ENCODE measurements around the gene LRP2. TPM values are rescaled to one million over a fixed set of nuclear protein-coding genes. Genes with fewer than 3 reads are reported as not detected.

The LRP2 gene
- total and polyA plus RNA-seq, 10 of the 15 experiments (the other 5 are each of a cell fraction or from before 2014, with no cell fraction given), result 0.01 to 0.19 (median 0.06) TPM; not detected in 5

DNA sequence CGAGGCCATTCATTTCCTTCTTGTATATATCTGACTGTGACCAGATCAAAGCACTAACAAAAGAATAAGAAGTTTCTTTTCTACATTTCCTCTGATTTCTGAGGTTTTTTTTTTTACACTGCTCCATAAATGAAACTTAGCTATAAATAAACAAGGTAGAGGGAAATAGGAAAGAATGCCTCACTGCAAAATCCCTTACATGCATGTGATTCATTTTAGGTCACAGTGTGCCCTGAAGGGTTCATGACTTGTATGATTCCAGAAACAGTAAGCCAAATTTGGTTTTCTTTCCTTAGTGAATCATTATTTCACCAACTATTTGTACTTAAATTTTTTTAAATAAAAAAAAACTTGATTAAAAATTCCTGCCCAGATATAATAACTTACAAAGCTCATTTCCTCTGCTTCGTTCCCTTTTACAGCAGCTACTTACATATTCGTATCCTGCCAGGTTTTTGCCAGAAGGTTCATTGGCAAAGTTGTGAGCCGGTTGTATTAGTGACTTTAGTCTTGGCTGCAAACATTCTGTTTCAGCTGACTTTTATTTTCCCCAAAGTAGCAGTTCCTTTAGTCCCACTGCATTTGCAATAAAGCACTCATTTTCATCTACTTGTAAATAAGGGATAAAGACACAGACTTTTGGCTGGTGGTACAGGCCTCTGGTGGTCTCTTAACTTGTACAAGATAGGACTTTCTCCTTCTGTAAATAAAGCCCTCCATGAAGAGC is 58.6 kb downstream of the LRP2 start:
- H2AFZ ChIP-seq (ENCODE audit: control insufficient read depth, low read depth, low read length), result no peak overlapping the region
- DNase-seq (ENCODE audit: low read depth, low spot score) (no peak), ATAC-seq (no peak), FAIRE-seq (no peak)
- WGBS (ENCODE audit: insufficient coverage, insufficient replicate concordance, low lambda C conversion rate, missing lambda C conversion rate), result 20% methylated on average over 4 of the region's 4 CpGs
- H3K4me3 ChIP-seq, result no peak overlapping the region
- no peaks in the 10 kb centered on the region for H3K4me1 ChIP-seq (ENCODE audit: control insufficient read depth, insufficient read depth, low read length)
- ChIA-PET CTCF (no interaction called here), POLR2A (interaction anchor here (0.6 kb wide), 1 partner anchor 400 kb away, joined by 4 read pairs; no protein-coding TSS in a partner anchor), SMC1A (ENCODE audit: uncharacterized antibody, unreplicated experiment) (no interaction called here), RAD21 (ENCODE audit: unreplicated experiment) (no interaction called here)
- H3K27ac ChIP-seq (ENCODE audit: control insufficient read depth, insufficient read depth), result no peak overlapping the region
- H3K4me2 ChIP-seq (ENCODE audit: control insufficient read depth, insufficient read depth), result no peak overlapping the region
- no peaks in the 10 kb centered on the region for H3K27me3 ChIP-seq (replicated peaks in 1 of 2; ENCODE audit: control insufficient read depth in 2 of 2, insufficient read depth in 2 of 2, low read length in 1 of 2)
- H3K9me3 ChIP-seq (replicated peaks; ENCODE audit: control insufficient read depth, insufficient read depth, low read length), result no peaks in the 10 kb centered on the region
- TF ChIP-seq, protein P1, sequence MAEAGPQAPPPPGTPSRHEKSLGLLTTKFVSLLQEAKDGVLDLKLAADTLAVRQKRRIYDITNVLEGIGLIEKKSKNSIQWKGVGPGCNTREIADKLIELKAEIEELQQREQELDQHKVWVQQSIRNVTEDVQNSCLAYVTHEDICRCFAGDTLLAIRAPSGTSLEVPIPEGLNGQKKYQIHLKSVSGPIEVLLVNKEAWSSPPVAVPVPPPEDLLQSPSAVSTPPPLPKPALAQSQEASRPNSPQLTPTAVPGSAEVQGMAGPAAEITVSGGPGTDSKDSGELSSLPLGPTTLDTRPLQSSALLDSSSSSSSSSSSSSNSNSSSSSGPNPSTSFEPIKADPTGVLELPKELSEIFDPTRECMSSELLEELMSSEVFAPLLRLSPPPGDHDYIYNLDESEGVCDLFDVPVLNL (IDR thresholded peaks at IDR 0.05; ENCODE audit: low read depth, low read length), result no peak
- TF ChIP-seq, protein P2, sequence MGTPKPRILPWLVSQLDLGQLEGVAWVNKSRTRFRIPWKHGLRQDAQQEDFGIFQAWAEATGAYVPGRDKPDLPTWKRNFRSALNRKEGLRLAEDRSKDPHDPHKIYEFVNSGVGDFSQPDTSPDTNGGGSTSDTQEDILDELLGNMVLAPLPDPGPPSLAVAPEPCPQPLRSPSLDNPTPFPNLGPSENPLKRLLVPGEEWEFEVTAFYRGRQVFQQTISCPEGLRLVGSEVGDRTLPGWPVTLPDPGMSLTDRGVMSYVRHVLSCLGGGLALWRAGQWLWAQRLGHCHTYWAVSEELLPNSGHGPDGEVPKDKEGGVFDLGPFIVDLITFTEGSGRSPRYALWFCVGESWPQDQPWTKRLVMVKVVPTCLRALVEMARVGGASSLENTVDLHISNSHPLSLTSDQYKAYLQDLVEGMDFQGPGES (IDR thresholded peaks at IDR 0.05), result no peak
- TF ChIP-seq RAD21 (IDR thresholded peaks at IDR 0.05; ENCODE audit: insufficient read depth, low read depth, low read length), result no peak
- TF ChIP-seq SUZ12 (IDR thresholded peaks at IDR 0.05; ENCODE audit: unreplicated experiment), result no peak
- TF ChIP-seq ZNF217 (IDR thresholded peaks at IDR 0.05), result no peak
- no peak for TF ChIP-seq FOXK2 (IDR thresholded peaks at IDR 0.05)
- no peak for TF ChIP-seq CTCF (IDR thresholded peaks at IDR 0.05 in 2 of 3, conservative IDR thresholded peaks at IDR 0.05 in 1 of 3; ENCODE audit: control insufficient read depth in 2 of 3, extremely low read depth in 1 of 3, insufficient read depth in 1 of 3, low read depth in 3 of 3, low read length in 3 of 3)
- no peak for TF ChIP-seq TCF7 (IDR thresholded peaks at IDR 0.05; ENCODE audit: borderline replicate concordance)
- TF ChIP-seq ZNF622 (IDR thresholded peaks at IDR 0.05), result no peak
- TF ChIP-seq NFYA (IDR thresholded peaks at IDR 0.05; ENCODE audit: borderline replicate concordance, low read depth, low read length), result no peak
- in situ Hi-C loops (cut with MboI) (no loop called here), intact Hi-C loops (cut with micrococcal nuclease; ENCODE audit: unreplicated experiment) (no loop called here)
- H3K79me2 ChIP-seq (ENCODE audit: control insufficient read depth, insufficient read depth, low read length), result no peaks in the 10 kb centered on the region
- no peaks in the 10 kb centered on the region for H3K36me3 ChIP-seq (ENCODE audit: control insufficient read depth in 2 of 2, insufficient read depth in 2 of 2, low read length in 1 of 2)
- H3K9ac ChIP-seq (ENCODE audit: control insufficient read depth, insufficient read depth, low read length), result no peak overlapping the region
- no peaks in the 10 kb centered on the region for H4K20me1 ChIP-seq (ENCODE audit: control insufficient read depth, insufficient read depth)
- BruUV-seq (replicated peaks), result no TSS peak

Measured in GM12878 (cell line).